ENCODE data around the gene ATL2.
"Not testable (repeated sequence)": the region's sequence is repeated elsewhere in the genome, so short reads cannot be mapped to it uniquely, and the experiment has no call there.

The ATL2 gene

GRCh38 chr2:38377050-38377828 lies at the start of gene ATL2:
Gene ATL2, minus strand, starts transcription at chr2:38377273. Its CDS starts 13 bp downstream, at chr2:38377260.
- DNase-seq: peak; percentile 84

- no peak for DNase-seq
Measured at GRCh38 chr2:38423763-38424162, 46.7 kb upstream of the ATL2 start.

- DNase-seq: no peak
Measured at GRCh38 chr2:38421274-38422056, 44.4 kb upstream of the ATL2 start.

- no peak for DNase-seq
Measured at GRCh38 chr2:38419499-38419898, 42.4 kb upstream of the ATL2 start.

GRCh38 chr2:38418735-38419134 lies 41.7 kb upstream of the ATL2 start:
- no peak for DNase-seq

- DNase-seq: no peak
Measured at GRCh38 chr2:38417745-38418689, 40.9 kb upstream of the ATL2 start.

- DNase-seq: no peak
Measured at GRCh38 chr2:38416296-38417036, 39.4 kb upstream of the ATL2 start.

GRCh38 chr2:38415728-38416291 lies 38.7 kb upstream of the ATL2 start:
- no peak for DNase-seq

- DNase-seq: no peak
Measured at GRCh38 chr2:38415023-38415422, 38.0 kb upstream of the ATL2 start.

GRCh38 chr2:38412235-38412871 lies 35.3 kb upstream of the ATL2 start:
- DNase-seq: not testable (repeated sequence)

GRCh38 chr2:38409156-38410102 lies 32.4 kb upstream of the ATL2 start:
- no peak for DNase-seq

- no peak for DNase-seq
Measured at GRCh38 chr2:38407111-38407682, 30.1 kb upstream of the ATL2 start.

- no peak for DNase-seq
Measured at GRCh38 chr2:38406597-38407110, 29.6 kb upstream of the ATL2 start.

GRCh38 chr2:38405917-38406596 lies 29.0 kb upstream of the ATL2 start:
- no peak for DNase-seq

- no peak for DNase-seq
Measured at GRCh38 chr2:38400513-38400912, 23.4 kb upstream of the ATL2 start.

- DNase-seq: no peak
Measured at GRCh38 chr2:38398739-38399138, 21.7 kb upstream of the ATL2 start.

- no peak for DNase-seq
Measured at GRCh38 chr2:38394903-38395341, 17.8 kb upstream of the ATL2 start.

- DNase-seq: no peak
Measured at GRCh38 chr2:38394041-38394440, 17.0 kb upstream of the ATL2 start.

GRCh38 chr2:38390947-38391346 lies 13.9 kb upstream of the ATL2 start:
- no peak for DNase-seq

All from GOT3 (cell line).